Smooth muscle cell (in vitro differentiated cells): ENCODE data around the gene CLMN. TPM values are rescaled to one million over a fixed set of nuclear protein-coding genes. Genes with fewer than 3 reads are reported as not detected.

Source experiments
- DNase-seq: peaks from one replicate; lab custom pipeline; 2025; ENCODE audit not compliant: unreplicated experiment; lab: John Stamatoyannopoulos, UW
- H2AFZ ChIP-seq: fragments of 200-600 bp; sonication (generic); 2 replicates; pipeline ENCODE4 v1.6.0; 2016; ENCODE audit warnings: antibody characterized with exemption, low read depth, mild to moderate bottlenecking
- H3F3A ChIP-seq: fragments of 200-600 bp; sonication (generic); 2 replicates; pipeline ENCODE4 v1.6.0; 2017; ENCODE audit warnings: antibody characterized with exemption, low read depth
- H3K27ac ChIP-seq: fragments of 200-600 bp; sonication (generic); 2 replicates; pipeline ENCODE4 v1.5.1; 2016; ENCODE audit warnings: low read depth, mild to moderate bottlenecking
- H3K27me3 ChIP-seq: fragments of 200-600 bp; sonication (generic); 2 replicates; pipeline ENCODE4 v1.6.1; 2016; ENCODE audit warnings: low read depth, mild to moderate bottlenecking
- H3K36me3 ChIP-seq: fragments of 200-600 bp; sonication (generic); 2 replicates; pipeline ENCODE4 v1.5.1; 2016; ENCODE audit warnings: low read depth
- H3K4me1 ChIP-seq: fragments of 200-600 bp; sonication (generic); 2 replicates; pipeline ENCODE4 v1.5.1; 2016; ENCODE audit warnings: low read depth
- H3K4me2 ChIP-seq: fragments of 200-600 bp; sonication (generic); 2 replicates; pipeline ENCODE4 v1.6.0; 2016; ENCODE audit warnings: mild to moderate bottlenecking
- H3K4me3 ChIP-seq: fragments of 200-600 bp; sonication (generic); 2 replicates; pipeline ENCODE4 v1.5.1; 2016; ENCODE audit warnings: mild to moderate bottlenecking
- H3K79me2 ChIP-seq: fragments of 200-600 bp; sonication (generic); 2 replicates; pipeline ENCODE4 v1.6.0; 2016; ENCODE audit warnings: low read depth, mild to moderate bottlenecking
- H3K9ac ChIP-seq: fragments of 200-600 bp; sonication (generic); 2 replicates; pipeline ENCODE4 v1.6.0; 2016; ENCODE audit warnings: low read depth
- H3K9me3 ChIP-seq: fragments of 200-600 bp; sonication (generic); replicated peaks from 2 replicates; pipeline ENCODE4 v1.5.1; 2016; ENCODE audit warnings: low read depth
- H4K20me1 ChIP-seq: fragments of 200-600 bp; sonication (generic); 2 replicates; pipeline ENCODE4 v1.6.0; 2016; ENCODE audit warnings: low read depth
- CTCF ChIP-seq: fragments of 200-600 bp; sonication (generic); IDR thresholded peaks from 2 replicates; pipeline ENCODE4 v1.5.1; 2017; ENCODE audit warnings: borderline replicate concordance, mild to moderate bottlenecking, antibody characterized with exemption; ENCODE audit not compliant: insufficient read depth, poor library complexity, severe bottlenecking
- WGBS: methylation state at CpG from one replicate; pipeline ENCODE4 v1.1.7; 2016; ENCODE audit warnings: low lambda C conversion rate; 5-methylcytosine and 5-hydroxymethylcytosine counted together
- polyA plus RNA-seq: library from polyadenylated mRNA; unstranded; fragments of >200 nt; fragmentation: Nextera tagmentation; extraction: Ambion mirVana; gene quantifications from 2 replicates; pipeline ENCODE4 v1.2.1, GENCODE V29; 2016
- total RNA-seq: library from RNA; depleted of rRNA; stranded (reverse); fragments of >200 nt; gene quantifications from 2 replicates; pipeline ENCODE4 v1.2.3, GENCODE V29; 2014

Gene CLMN
- total and polyA plus RNA-seq, 2 experiments from 2014 or later = 1.3 to 3.5 TPM

GRCh38 chr14:95164506-95164905, 155.2 kb downstream of the CLMN start:
- Histone ChIP-seq H3K4me1 (peaks cover 11% of the 10 kb centered on the region), H3K9me3 (no peaks in the 10 kb centered on the region), H3K79me2 (no peaks in the 10 kb centered on the region), H3K36me3 (no peaks in the 10 kb centered on the region), H3K27ac (no peak overlapping the region), H3F3A (no peaks in the 10 kb centered on the region), H3K9ac (no peak overlapping the region), H3K4me2 (no peak overlapping the region), H3K4me3 (no peak overlapping the region), H2AFZ (no peak overlapping the region), H3K27me3 (no peaks in the 10 kb centered on the region), H4K20me1 (no peaks in the 10 kb centered on the region)
- no peak for TF ChIP-seq CTCF
- no peak for DNase-seq
- 100% methylated on average over 1 of the region's 1 CpG for WGBS

GRCh38 chr14:95163666-95164065, 156.0 kb downstream of the CLMN start:
- no peaks in the 10 kb centered on the region for H4K20me1 ChIP-seq
- H3K4me2 ChIP-seq = no peak overlapping the region
- no peaks in the 10 kb centered on the region for H3K79me2 ChIP-seq
- H3F3A ChIP-seq = no peaks in the 10 kb centered on the region
- no peak overlapping the region for H3K9ac ChIP-seq
- TF ChIP-seq CTCF = no peak
- H3K27me3 ChIP-seq = no peaks in the 10 kb centered on the region
- H3K4me3 ChIP-seq = no peak overlapping the region
- H3K27ac ChIP-seq = no peak overlapping the region
- no peak overlapping the region for H2AFZ ChIP-seq
- H3K36me3 ChIP-seq = no peaks in the 10 kb centered on the region
- peaks cover 11% of the 10 kb centered on the region for H3K4me1 ChIP-seq
- WGBS = 76% methylated on average over 3 of the region's 3 CpGs
- DNase-seq = no peak
- H3K9me3 ChIP-seq = no peaks in the 10 kb centered on the region

GRCh38 chr14:95163132-95163531, 156.6 kb downstream of the CLMN start:
- 85% methylated on average over 2 of the region's 2 CpGs for WGBS
- no peaks in the 10 kb centered on the region for H3K36me3 ChIP-seq

More at GRCh38 chr14:95163132-95163531, 156.6 kb downstream of the CLMN start:
- Histone ChIP-seq H3K27ac (no peak overlapping the region), H3K4me2 (no peak overlapping the region), H3F3A (no peaks in the 10 kb centered on the region), H3K27me3 (no peaks in the 10 kb centered on the region), H3K9me3 (no peaks in the 10 kb centered on the region), H3K4me3 (no peak overlapping the region), H4K20me1 (no peaks in the 10 kb centered on the region), H3K4me1 (peaks cover 11% of the 10 kb centered on the region), H2AFZ (no peak overlapping the region), H3K79me2 (no peaks in the 10 kb centered on the region), H3K9ac (no peak overlapping the region)
- TF ChIP-seq CTCF = no peak
- no peak for DNase-seq
